ENCODE measurements around the gene PI4KA. TPM values are rescaled to one million over a fixed set of nuclear protein-coding genes. Genes with fewer than 3 reads are reported as not detected.
"Not testable (repeated sequence)": the region's sequence is repeated elsewhere in the genome, so short reads cannot be mapped to it uniquely, and the experiment has no call there.

Gene PI4KA
- total RNA-seq, 1 donor from 2014 or later = 58.2 TPM

DNA sequence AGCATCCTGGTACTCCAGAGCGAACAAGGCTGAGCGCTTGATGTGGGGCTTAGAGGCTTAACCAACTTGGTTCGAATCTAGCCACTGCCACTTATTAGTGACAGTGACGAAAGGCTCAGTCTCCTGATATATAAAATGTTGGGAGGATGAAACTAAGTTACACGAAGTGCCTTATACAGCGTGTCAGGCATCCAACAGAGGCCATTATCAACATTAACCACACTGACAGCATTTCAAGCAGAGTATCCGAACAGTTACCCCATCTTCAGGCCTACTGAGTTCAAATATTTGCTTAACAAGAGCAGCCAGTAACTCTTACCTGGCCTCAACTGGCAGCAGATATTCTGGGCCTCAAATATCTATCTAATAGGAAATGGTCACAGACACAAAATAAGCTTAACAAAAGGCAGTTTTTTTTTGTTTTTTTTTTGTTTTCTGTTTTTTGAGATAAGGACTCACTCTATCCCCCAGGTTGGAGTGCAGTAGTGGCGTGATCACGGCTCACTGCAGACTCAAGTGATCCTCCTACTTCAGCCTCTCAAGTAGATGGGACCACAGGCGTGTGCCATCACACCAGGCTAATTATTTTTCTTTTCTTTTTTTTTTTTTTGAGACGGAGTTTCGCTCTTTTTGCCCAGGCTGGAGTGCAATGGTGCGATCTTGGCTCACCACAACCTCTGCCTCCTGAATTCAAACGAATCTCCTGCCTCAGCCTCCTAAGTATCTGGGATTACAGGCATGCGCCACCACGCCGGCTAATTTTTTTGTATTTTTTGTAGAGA is 81.8 kb downstream of the PI4KA start:
- DNase-seq (ENCODE audit: low read depth) = no peak

DNA sequence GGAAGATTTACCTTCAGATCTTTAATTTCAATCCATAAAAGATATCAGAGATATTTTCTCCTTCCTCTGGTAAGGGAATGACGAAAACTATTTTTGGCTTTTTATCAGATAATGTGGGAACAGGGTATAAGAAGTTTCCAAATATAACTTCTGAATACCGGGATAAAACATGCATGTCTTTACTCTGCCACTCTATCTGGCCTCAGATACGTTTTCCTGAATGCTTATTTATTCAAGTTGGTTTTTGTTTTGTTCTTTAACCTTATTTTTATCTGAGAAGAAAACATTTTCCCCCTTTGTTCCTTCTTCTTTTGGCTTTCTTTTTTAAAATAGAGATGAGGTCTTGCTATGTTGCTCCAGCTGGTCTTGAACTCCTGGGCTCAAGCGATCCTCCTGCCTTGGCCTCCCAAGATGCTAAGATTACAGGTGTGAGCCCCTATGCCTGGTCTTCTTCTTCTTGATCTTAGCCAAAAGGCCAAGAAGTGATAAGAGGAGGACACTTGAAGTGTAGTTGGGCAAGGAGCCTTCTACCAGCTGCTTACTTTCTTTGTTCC is 83.2 kb downstream of the PI4KA start:
- DNase-seq (ENCODE audit: low read depth) = no peak

DNA sequence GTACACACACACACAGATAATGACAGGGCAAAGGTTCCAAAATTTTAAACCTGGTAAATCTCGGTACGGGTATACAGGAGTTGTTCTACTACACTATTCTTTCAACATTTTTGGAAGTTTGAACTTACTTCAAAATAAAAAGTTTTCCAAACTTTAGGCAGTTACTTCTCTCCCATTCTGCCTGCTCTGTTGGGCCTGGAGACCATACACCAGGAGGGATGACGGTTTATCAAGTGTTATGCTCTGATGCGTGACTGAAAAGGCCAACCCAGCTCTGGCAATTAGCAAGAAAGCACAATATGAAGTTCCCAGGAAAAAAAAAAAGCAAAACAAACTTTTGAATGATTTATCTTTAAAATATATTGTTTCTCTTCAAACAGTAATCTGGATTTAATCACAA is 83.7 kb downstream of the PI4KA start:
- DNase-seq (ENCODE audit: low read depth) = no peak

DNA sequence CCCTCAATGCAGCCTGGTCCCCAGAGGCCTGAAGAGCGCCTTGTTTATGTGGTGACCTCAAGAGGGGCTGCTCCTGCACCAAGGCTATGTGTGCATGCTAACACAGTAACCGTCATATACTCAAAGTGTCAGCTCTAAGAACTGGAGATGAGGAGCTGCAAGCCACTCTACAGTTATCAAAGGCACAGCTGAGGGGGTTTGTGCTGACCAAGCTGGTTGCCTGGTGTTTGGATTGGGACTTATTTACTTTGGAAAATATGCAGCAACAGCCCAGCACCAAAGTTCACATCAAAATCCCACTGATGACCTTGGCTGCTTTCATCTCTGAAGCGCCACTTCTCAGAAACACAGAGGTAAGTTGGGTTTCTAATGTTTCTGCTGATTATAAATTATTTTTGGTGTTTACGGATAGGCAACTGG is 84.8 kb downstream of the PI4KA start, which contains the start of gene SERPIND1:
Gene SERPIND1, plus strand, starts transcription at position 321 of the 420 bp plus-strand sequence. CDS start 5,200 bp downstream, outside the sequence.
- DNase-seq (ENCODE audit: low read depth) = no peak

DNA sequence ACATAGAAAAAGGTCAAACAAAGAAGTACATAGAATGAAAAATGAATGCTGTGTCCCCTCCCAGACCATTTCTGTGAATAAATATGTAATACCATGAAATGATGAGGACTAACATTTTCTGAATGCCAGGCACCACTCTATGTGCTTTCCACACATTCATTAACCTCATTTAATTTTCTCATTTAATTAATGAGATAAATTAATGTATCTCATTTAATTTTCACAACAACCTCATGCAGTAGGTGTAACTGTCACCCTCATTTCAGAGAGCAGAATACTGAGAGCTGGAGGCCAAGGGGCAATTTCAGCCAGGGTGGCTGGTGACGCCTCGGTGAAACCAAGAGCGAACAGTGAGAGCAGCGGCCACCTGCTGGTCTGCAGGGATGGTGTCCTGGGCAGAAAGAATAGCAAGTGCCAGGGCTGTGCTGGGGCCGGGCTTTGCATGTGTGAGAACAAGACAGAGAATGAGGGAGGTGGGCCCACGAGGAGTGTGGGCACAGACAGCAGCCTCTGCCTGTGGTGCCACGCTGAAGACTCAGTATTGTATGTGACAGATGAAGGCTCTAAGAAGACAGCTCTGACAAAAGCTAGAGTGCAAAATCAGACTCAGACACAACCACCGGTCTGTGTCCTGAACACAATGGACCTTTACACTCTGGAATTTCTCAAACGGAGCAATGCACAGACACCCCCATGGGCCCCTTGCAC is 86.5 kb downstream of the PI4KA start:
- DNase-seq (ENCODE audit: low read depth) = no peak

DNA sequence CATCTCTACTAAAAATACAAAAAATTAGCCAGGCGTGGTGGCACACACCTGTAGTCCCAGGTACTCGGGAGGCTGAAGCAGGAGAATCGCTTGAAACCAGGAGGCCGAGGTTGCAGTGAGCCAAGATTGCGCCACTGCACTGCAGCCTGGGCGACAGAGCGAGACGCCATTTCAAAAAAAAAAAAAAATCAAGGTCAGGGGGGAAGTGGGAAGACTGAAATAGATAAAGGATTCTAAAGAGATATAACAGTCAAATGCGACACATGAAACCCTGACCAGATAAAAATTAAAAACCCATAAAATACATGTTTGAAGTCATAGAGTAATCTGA is 89.2 kb downstream of the PI4KA start:
- DNase-seq (ENCODE audit: low read depth) = not testable (repeated sequence)

DNA sequence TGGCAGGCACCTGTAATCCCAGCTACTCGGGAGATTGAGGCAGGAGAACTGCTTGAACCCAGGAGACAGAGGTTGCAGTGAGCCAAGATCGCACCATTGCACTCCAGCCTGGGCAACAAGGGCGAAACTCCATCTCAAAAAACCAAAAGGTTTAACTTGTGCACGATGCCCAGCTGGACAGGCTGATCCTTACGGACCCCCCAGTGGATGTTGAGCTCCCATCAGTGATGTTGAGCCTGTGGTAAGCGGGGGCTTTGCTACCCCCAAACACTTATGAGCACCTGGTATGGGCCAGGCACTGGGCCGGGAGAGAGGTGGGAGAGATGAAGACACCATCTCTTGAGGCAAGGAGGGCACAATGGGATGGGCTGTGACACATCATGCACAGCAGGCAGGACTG is 92.1 kb downstream of the PI4KA start:
- no peak for DNase-seq (ENCODE audit: low read depth)

DNA sequence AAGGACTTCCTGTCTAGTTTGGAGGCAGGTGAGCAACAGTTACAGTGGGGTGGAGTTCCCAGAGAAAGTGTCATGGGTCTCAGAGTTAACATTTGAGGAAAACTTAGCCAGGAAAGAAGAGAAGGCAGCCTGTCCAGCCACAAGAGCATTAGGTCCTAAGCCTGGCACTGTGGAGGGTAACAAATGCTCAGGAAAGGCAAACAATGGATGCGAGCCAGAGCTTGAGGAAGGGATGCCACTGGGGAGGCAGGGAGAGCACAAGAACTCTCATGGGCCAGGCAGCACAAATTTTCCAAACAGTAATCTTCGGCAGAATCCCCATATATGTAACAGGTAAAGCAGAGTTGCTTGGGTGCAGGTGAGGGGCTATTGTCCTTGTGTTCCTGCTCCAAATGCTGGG is 92.7 kb downstream of the PI4KA start:
- no peak for DNase-seq (ENCODE audit: low read depth)

DNA sequence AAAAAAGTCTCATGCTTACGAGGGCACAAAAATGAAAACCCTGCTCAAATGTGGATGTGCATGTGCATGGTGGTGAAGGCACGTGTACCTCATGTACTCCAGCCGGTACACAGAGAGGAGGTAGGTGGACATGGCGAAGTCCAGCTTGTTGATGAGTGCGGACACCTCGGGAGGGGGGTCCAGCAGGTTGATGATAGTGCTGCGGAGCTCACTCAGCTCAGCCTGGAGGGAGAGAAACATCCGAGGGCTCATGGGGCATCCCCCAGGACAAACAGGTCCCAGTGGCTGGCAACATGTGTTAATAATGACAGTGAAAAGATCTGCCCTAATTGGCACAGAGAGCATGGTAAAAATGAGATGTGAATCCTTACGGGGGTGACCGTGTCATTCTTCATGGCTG is 93.9 kb downstream of the PI4KA start:
- DNase-seq (ENCODE audit: low read depth) = no peak

DNA sequence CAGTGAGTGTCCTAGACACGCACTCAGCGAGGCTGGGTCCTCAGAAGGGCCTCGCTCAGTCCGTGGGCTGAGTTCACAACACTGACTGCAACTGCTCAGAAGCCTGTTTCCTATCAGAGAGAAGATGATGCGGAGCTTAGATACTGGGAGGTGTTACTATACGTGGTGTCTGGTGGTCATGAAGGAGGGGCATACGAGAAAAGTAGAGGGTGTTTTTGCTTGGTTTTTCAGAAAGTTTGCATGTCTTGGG is 94.2 kb downstream of the PI4KA start:
- DNase-seq (ENCODE audit: low read depth) = no peak

DNA sequence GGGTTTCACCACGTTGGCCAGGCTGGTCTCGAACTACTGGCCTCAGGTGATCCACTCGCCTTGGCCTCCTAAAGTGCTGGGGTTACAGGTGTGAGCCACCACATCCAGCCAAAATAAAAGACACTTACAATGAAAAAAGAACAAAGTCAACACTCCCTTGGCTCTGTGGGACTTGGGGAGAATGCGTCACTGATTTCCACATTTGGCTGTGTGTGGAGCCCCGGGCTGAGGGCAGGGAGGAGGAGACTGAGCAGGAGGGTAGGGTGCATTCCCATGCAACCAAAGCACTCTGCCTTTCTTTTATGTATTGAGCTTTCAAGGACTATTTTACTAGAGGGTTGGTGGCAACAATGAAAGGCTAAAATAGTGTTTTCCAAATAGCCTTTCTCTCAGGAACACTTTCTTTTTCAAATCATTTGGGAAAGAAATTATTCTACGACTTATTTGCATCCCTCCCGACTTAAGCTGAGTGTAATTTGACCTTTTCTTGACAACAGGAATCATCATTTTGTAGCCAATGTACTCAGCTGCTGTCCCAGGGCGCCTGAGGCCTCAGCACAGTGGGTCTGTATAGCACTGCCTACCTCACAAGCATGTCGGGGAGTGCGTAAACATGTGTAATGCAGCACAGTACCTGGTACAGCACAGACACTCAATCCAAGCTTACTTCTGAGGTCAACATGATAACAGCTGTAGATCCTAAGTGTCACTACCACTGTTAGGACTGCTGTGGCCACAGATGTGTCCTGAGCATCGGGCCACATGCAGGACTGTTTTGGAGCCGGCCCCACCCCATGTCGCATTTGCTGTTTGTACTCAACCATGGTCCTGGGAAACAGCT is 94.8 kb downstream of the PI4KA start:
- no peak for DNase-seq (ENCODE audit: low read depth)

DNA sequence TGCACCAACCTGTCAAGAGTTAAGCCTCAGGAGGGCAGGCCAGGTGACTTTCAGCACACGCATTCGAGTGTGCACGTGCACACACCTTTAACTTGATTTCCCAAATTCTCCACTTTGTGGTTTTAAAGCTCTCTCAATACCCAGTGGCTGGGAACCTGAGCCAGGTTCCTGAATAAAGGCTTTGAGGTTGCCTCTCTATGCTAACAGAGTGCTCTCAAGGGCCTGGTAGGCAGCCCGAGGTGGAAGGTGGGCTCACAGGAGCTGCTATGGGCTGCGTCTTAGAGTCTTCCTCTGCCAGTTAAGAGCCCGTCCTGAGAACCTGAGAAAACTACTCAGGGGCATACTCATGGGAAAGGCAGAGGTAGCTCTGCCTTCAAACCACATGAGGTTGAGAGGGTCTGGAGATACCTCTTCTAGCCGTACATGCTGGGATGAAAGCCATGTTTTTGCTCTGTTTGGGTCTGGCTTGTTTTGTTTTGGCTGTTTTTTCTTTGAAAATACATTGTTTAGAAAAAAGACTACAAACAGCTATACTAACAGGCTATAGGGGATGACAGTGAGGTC is 96.3 kb downstream of the PI4KA start:
- no peak for DNase-seq (ENCODE audit: low read depth)

DNA sequence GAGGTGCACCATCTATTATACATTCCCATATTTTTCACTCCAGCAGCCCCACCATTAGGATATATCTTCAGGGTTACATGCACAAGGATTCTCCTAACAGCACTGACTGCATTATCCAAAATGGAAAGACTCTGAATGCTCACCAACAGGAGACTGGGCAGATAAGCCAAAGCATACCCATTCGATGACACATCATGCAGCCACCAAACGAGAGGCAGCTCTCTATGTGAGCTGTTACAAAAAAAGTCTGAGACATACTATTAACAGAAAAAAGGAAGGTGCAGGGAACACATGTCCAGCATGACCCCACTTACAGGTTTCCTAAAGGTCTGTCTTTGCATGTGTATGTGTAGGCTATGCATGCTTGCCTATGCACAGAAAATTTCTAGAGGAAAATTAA is 97.1 kb downstream of the PI4KA start:
- DNase-seq (ENCODE audit: low read depth) = no peak

DNA sequence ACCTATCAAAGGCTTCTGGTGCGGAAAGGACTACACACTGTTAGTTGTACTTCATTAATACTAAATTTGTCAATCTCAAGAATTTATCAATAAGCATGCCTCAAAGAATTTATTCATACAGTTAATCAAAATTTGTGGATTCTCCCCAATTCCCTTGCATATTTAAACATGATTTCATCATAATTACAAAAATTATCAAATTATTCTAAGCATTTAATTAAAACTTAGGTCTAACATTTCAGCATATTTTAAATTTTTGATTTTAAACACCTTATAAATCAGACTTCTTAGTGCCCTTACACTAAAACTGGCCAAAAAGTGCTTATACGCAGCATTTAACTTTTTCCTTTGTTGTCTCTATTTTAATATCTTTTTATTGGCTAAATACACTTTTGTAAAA is 98.5 kb downstream of the PI4KA start:
- no peak for DNase-seq (ENCODE audit: low read depth)

DNA sequence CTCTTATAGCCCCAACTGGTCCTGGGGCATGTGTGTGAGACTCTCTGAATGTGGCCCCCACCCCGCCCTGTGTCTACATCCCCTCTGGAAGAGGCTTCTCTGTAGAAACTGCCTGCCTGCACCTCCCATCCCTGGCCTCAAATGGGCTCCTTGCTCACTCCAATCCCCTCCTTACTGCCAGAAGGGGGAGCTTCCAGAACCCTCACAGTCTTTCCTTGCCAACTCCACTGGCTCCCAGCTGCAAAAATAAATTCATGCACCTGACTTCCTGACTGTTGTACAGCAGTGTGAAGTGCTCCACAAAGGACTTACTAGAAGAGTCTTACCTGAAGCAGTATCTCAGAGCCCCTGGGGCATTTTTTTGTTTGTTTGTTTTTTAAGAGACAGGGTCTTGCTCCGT is 99.9 kb downstream of the PI4KA start:
- no peak for DNase-seq (ENCODE audit: low read depth)

DNA sequence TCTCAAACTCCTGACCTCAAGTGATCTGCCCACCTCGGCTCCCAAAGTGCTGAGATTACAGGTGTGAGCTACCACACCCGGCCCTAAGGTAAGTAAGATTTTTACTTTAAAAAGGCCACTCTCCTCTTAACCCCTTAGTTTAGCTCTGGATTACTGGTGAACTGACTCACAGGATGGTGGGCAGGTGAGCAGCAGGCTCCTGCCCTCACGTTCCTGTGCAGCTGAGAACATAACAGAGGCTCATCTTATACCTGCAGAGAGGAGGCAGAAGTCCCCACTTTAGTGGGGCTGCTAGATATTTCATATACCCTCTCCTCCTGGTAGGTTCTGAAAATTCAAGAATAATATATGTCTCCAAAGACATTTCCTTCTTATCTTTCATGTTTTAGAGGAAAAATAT is 101.8 kb downstream of the PI4KA start:
- DNase-seq (ENCODE audit: low read depth) = no peak

DNA sequence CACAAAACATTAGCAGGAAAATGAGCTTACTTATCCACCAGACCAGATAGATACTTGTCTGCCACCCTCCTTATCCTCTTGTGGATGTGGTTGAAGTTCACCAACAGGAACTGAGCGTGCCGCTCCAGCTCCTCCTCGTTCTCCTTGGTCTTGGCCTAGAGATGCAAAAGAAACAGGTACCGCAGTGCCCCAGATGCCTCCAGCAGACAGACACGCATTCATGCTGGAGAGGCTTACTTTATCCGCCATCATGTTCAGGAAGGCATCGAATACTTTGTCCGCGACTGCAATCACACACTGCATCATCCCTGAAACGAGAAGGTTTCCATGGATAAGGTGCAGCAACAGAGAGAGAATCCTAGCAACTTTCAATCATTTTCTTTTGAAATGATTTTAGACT is 105.7 kb downstream of the PI4KA start:
- no peak for DNase-seq (ENCODE audit: low read depth)

DNA sequence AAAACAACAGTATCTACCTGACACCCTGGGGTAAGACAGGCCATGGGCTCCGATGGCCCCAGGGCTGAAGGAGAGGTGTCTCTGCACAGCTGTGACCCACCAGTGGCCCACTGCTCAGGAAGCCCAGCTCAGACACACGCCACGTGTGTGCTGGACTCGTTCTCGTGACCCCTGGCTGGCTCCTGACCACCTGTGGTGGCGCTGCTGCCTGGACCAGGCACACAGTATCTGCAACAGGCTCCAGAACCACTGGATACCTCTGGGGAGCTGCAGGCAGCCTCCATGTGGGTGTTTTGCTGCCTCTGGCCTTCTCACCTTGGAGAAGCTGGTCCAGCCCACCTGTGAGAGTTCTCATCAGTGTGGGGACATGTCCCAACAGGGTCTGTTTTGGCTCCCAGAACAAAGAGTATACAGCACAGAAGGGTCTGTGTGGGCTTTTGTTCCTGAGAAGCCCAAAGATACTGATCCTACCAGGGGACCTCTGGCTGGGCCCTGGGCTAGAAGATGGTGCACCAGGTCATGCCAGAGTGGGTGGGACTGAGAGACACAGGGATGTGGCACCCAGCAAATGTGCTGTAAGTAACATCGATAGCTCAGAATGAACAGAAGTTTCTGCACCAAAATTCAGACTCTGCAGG is 106.4 kb downstream of the PI4KA start:
- DNase-seq (ENCODE audit: low read depth) = no peak

DNA sequence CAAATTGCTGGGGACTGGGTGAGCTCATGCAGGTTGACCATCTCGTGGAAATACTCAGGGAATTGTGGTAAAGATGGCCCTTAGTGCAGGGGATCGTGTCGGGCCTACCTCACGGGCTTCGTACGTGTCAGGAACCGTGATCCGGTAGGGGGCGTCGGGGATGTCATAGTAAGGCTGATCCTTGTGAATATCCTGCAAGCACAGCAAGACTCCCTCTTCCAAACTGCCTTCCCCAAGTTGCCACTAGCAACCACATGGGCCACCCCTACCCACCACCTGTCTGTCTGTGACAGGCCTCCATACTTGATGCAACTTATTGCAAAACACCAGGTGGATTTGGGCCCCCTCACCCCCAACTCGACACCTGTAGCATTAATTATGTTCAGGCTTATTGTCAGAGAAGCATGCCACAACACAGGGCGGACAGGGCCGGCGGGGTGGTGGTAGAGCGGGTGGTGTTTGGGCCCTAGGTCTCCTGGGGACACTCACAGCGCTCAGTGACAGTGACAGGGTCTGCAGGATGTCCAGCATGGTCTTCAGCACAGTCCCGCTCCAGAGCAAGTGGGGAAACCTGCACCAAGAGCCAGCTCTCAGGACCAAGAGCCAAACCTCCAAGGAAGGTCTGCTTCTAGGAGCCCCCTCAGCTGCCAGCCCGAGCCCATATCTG is 107.3 kb downstream of the PI4KA start:
- no peak for DNase-seq (ENCODE audit: low read depth)

DNA sequence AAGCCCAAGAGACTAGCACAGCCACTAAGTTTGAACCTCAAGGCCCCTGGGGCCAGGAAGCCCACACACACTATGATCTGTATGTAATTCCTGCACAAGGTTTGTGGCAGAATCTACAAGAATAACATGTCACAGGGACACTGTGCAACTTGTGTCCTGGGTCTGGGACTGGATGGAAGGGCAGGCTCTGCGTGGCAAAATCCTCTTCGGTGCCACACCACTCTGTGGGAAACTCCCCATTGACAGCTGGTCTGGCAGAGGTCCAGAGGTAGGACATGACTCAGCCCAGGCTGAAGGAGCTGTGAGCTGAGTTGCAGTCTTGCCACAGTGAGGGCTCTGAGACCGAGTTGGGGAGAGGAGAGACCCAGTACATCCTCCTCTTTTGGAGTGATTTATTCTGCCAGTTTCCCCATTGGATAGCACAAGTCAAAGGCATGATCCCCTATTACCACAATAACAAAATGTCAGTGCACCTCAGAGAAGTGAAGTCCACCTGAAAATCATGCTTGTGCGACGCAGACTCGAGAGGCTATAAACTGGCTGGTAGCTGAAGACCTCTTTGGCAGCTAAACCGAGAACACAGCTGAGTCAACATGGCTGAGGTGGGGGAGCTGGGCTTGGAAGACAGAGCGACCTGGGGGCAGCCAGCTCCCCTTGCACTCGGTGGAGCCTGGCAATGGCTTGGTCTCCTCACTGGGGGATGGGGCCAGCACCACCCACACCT is 108.0 kb downstream of the PI4KA start:
- peak; percentile 76 for DNase-seq (ENCODE audit: low read depth)

DNA sequence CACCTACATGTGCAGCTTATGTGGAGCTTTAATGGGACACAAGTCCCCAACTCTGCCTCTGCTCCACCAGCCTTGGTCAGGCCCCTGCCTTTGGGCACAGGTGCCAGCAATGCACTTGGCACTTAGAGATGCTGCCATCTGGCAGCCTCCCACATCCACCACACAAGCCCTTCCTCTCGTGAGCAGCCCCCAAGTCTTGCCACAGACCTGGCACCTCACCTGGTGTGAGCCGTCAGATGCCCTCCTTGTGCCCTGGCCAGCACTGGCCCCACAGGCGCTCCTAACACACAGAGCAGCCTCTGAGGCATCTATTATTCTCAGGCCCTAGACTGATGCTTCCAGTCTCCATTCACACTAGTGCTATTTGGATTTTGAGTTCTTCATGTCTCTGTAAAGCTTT is 109.2 kb downstream of the PI4KA start:
- no peak for DNase-seq (ENCODE audit: low read depth)

Data from renal cortical epithelial cell (primary cell).